Stimulated activated CD8-positive, alpha-beta memory T cell treated with anti-CD3 and anti-CD28 coated beads, Interleukin-12 subunit alpha, Interleukin-12 subunit beta, amount 100 ng/mL, for 4 hours (primary cell): ENCODE measurements around the gene AUTS2.

ENCODE experiments used
- DNase-seq: peaks from one replicate; pipeline ENCODE4 v3.0.0-alpha.2; 2020; ENCODE audit warnings: low read depth

AUTS2 gene

GRCh38 chr7:70035519-70035918, 437.2 kb downstream of the AUTS2 start:
- no peak for DNase-seq

DNA sequence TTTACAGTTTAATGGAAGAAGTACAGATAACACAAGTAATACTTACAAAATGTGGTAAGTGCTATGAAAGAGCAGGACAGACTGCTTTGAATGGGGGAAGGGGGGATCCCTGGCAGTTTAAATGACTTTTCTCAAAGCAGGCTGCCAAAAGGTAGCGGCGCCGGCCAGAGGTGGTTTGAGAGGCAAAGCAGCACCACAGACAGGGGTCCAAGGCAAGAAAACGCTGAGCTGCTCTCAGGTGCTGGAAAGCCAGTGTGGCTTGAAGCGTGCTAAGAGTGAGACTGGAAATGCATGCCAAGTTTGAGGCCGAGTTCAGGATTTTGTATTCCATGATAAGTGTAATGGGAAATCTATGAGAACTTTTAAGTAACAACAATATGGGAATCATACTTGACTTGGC, 437.7 kb downstream of the AUTS2 start:
- no peak for DNase-seq

GRCh38 chr7:70036695-70037094, 438.4 kb downstream of the AUTS2 start:
- no peak for DNase-seq

DNA sequence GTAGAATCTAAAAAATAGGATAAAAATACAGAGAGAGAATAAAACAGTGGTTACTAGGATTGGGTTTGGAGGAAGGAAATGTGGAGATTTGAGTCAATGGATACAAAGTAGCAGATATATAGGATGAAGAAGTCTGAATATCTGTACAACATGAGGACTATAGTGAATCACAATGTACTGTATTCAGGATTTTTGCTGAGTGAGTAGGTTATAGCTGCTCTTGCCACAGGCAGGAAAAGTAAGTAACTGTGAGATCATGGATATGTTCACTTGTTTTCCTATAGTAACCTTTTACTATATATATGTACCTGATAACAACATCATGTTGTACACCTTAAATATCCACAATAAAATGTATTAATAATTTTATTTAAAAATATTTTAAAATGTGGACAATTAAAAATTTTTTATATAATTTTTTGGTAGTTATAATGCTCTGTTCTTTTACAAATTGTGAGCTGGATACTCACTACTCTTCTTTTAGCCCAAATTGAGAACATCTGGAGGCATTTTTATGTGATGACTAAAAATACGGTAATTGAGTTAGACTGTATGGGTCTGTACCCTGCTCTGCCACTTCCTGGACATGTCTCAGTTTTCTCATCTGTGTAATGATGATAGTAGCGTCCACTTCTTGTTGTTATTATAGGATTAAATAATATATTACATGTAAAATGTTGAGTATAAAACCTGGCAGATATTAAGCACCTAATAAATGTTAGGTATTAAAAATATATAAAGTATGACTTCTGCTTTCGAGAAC, 439.1 kb downstream of the AUTS2 start:
- no peak for DNase-seq

GRCh38 chr7:70040051-70040450, 441.8 kb downstream of the AUTS2 start:
- no peak for DNase-seq

GRCh38 chr7:70040970-70041766, 442.9 kb downstream of the AUTS2 start:
- DNase-seq: no peak

GRCh38 chr7:70042533-70042932, 444.3 kb downstream of the AUTS2 start:
- DNase-seq: no peak

DNA sequence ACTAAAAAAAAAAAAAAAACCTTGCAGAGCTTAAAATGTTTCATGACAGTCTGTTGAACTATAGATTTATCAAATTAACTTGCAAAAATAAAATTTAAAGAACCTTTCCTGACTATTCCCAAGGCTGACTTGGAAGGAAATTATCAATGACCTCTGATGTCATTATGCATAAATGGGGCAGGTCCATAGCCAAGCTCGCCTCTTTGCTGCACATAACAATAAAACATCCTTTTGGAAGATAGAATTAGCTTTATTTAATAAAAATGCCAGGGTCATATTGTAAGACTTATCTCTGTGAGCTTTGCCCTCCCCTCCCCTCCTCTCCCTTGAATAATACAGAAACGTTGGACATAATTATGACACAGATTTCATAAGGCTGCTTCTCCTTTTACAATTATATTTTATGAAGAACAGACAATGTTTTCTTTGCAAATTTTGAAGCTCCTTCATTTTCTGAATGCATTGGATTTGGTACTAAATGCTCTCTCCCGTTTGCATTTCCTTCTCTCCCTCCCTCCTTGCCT, 444.8 kb downstream of the AUTS2 start:
- no peak for DNase-seq

DNA sequence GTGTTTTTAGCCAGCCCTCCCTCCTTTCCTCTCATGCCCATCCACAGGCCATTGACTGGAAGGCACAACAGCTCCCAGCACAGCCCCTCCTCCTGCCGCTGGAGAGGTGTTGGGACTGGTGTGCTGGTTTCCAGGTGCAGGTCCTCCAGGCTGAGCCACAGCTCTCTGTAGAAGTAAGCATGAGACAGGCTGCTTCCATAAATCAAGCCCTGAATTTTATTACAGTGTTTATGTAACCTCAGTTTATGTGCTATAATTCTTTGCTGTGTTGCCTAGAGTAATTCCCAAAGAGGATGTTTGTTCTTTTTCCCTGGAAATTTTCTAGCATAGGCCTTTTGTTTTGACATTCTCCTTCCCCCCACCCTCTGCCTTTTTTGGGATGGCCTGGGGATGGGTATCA, 445.8 kb downstream of the AUTS2 start:
- no peak for DNase-seq

GRCh38 chr7:70044525-70044924, 446.2 kb downstream of the AUTS2 start:
- DNase-seq: no peak

- no peak for DNase-seq
Observed at GRCh38 chr7:70044981-70045380, 446.7 kb downstream of the AUTS2 start.

DNA sequence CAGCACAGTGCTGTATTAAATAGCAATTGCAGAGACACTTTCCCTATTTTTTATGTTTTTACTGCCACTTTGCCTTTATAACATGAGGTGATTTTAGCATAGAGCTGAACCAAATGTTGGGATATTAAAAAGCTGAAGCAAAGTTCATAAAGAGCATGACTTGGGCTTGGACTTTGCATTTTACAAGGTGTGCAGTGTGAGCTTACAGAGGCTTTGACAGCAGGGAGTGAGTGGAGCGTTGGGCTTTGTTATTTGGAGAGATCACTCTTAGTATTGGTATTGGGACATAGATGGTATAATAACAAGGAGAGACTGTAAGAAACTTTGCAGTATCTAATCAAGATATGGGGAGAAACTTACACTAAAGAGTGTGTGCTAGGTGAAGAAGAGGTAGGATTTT, 449.1 kb downstream of the AUTS2 start:
- DNase-seq: no peak

DNA sequence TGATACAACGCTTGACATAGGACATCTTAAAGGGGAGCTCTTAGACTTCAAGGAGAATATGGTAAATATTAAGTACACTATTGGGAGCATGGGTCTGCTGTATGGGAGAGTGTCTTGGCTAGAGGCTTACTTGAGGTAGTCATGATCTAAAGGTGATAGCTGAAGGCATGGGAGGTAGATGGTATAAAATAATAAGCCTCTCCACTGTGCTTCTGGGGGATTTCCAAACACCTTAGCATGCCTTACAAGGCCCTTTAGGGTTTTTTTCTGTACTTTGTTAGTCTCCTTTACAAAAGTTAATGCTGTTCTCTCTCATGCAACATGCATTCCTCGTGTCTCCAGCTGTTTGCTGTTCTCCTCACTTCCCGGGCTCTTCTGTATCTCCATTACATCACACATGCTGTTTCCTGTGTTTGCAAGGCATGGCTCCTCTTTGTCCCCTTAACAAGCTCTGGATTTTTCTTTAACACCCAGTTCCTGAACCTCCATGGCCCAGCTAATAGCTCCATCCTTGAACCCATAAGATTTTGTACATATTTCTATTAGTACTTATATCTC, 449.7 kb downstream of the AUTS2 start:
- no peak for DNase-seq

GRCh38 chr7:70051726-70052125, 453.5 kb downstream of the AUTS2 start:
- DNase-seq: no peak

GRCh38 chr7:70052691-70053090, 454.4 kb downstream of the AUTS2 start:
- DNase-seq: no peak

GRCh38 chr7:70053421-70053820, 455.1 kb downstream of the AUTS2 start:
- no peak for DNase-seq

GRCh38 chr7:70053989-70054388, 455.7 kb downstream of the AUTS2 start:
- DNase-seq: no peak

DNA sequence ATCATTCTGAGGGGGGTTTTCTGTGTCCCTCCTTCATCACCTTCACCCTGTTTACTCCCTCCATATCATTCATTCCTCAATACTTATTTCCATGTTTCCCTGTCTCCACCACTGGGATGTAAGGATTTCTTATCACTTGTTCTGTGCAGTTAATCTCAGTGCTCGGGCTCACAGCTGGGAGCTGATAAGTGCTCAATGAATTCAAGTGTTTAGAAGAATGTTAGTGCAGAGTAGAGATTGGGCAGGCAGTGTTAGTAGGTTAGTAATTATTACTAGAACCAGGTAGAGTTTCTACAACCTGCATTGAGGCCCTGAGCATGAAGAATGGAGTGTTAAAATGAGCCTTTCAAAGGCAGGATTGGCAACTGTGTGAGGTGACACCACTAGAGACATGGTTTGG, 458.1 kb downstream of the AUTS2 start:
- no peak for DNase-seq

GRCh38 chr7:70060298-70061068, 462.2 kb downstream of the AUTS2 start:
- no peak for DNase-seq

DNA sequence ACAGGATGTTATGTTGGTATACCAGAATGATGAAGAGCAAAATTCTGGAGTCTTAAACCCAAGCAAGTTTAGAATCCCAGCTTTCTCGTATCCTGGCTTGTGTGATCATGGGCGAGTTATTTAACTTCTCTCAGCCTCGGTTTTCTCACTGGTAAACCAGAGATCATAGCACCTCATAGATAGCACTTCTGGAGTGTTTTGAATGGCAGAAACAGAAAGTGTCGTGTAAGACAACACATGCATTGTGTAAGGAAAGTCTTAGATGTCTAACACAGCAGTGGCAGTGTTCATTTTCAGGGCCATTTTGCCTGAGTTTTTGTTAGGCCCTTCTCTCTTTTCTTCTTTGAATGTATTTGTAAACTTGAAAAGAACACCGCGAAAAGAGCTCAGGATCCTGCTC, 465.1 kb downstream of the AUTS2 start:
- no peak for DNase-seq

GRCh38 chr7:70063927-70064326, 465.7 kb downstream of the AUTS2 start:
- DNase-seq: no peak

- DNase-seq: no peak
Observed at GRCh38 chr7:70066844-70067243, 468.6 kb downstream of the AUTS2 start.
